ENCODE measurements around the gene MYO10. TPM values are rescaled to one million over a fixed set of nuclear protein-coding genes. Genes with fewer than 3 reads are reported as not detected.

MYO10 gene
- total and polyA plus RNA-seq, 2 experiments from 2014 or later, result 8.2 to 9.3 TPM

DNA sequence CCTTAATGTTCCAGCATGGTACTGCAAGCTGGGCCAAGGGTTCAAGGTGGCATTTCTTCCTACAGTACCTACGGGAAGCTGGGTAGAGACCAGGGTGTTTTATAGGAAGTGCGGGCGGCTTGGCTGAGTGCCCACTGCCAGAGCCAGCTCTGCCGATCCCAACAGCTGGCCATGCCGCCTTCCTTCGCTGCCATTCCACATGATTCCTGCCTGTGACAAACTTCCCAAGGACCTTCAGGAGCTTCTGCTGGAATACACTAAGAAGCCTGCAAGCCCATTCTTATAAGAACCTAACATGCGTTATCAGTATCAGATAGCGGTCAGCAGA is 22.0 kb downstream of the MYO10 start:
- H3K4me1 ChIP-seq (ENCODE audit: low read depth), result peaks cover 4% of the 10 kb centered on the region
- no peak overlapping the region for H3K4me3 ChIP-seq
- H3K27me3 ChIP-seq, result no peaks in the 10 kb centered on the region
- TF ChIP-seq CTCF (IDR thresholded peaks at IDR 0.05; ENCODE audit: low read depth, low read length), result no peak
- no peaks in the 10 kb centered on the region for H3K36me3 ChIP-seq
- DNase-seq (ENCODE audit: low read depth in 1 of 2, low spot score in 1 of 2), result no peak
- no peaks in the 10 kb centered on the region for H3K9me3 ChIP-seq (ENCODE audit: low read depth)
- no peak overlapping the region for H3K27ac ChIP-seq

- H3K4me1 ChIP-seq (ENCODE audit: low read depth), result peaks cover 4% of the 10 kb centered on the region
- H3K27me3 ChIP-seq, result no peaks in the 10 kb centered on the region
- no peaks in the 10 kb centered on the region for H3K36me3 ChIP-seq
- H3K27ac ChIP-seq, result no peak overlapping the region
- H3K9me3 ChIP-seq (ENCODE audit: low read depth), result no peaks in the 10 kb centered on the region
- H3K4me3 ChIP-seq, result no peak overlapping the region
- no peak for DNase-seq (ENCODE audit: low read depth in 1 of 2, low spot score in 1 of 2)
- no peak for TF ChIP-seq CTCF (IDR thresholded peaks at IDR 0.05; ENCODE audit: low read depth, low read length)
Observed at GRCh38 chr5:16913187-16914107, 22.6 kb downstream of the MYO10 start.

- no peak for TF ChIP-seq CTCF (IDR thresholded peaks at IDR 0.05; ENCODE audit: low read depth, low read length)
- H3K4me1 ChIP-seq (ENCODE audit: low read depth), result peaks cover 4% of the 10 kb centered on the region
- DNase-seq (ENCODE audit: low read depth in 1 of 2, low spot score in 1 of 2), result no peak
- no peak overlapping the region for H3K4me3 ChIP-seq
- no peaks in the 10 kb centered on the region for H3K9me3 ChIP-seq (ENCODE audit: low read depth)
- no peaks in the 10 kb centered on the region for H3K27me3 ChIP-seq
- no peak overlapping the region for H3K27ac ChIP-seq
- no peaks in the 10 kb centered on the region for H3K36me3 ChIP-seq
Observed at GRCh38 chr5:16912080-16912479, 24.0 kb downstream of the MYO10 start.

- Histone ChIP-seq H3K9me3 (ENCODE audit: low read depth) (no peaks in the 10 kb centered on the region), H3K27ac (no peak overlapping the region), H3K36me3 (no peaks in the 10 kb centered on the region), H3K4me1 (ENCODE audit: low read depth) (peaks cover 11% of the 10 kb centered on the region), H3K4me3 (no peak overlapping the region), H3K27me3 (no peaks in the 10 kb centered on the region)
- DNase-seq (ENCODE audit: low read depth in 1 of 2, low spot score in 1 of 2), result peak in 1 of 2 donors; percentile 48
- no peak for TF ChIP-seq CTCF (IDR thresholded peaks at IDR 0.05; ENCODE audit: low read depth, low read length)
Observed at GRCh38 chr5:16909464-16909863, 26.6 kb downstream of the MYO10 start.

DNA sequence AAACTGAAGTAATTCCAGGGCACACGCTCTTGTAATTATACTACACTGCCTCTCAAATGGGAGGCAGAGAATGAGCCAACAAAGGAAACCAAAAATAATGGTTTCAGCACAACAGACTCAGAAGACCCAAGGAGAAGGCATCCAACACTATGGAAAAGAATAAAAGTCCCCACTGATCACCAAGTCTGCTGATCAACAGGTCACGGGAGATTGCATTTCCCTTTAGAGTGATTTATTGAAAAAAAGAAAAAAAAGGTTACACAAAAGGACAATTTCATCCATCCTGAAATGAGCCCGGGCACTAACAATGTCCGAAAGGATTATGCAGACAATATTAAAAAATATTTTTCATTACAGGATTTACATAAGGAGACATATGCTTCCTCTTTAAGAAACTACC is 28.8 kb downstream of the MYO10 start:
- TF ChIP-seq CTCF (IDR thresholded peaks at IDR 0.05; ENCODE audit: low read depth, low read length), result no peak
- no peak overlapping the region for H3K4me3 ChIP-seq
- H3K4me1 ChIP-seq (ENCODE audit: low read depth), result peaks cover 17% of the 10 kb centered on the region
- H3K9me3 ChIP-seq (ENCODE audit: low read depth), result no peaks in the 10 kb centered on the region
- no peak overlapping the region for H3K27ac ChIP-seq
- DNase-seq (ENCODE audit: low read depth in 1 of 2, low spot score in 1 of 2), result no peak
- no peaks in the 10 kb centered on the region for H3K36me3 ChIP-seq
- no peaks in the 10 kb centered on the region for H3K27me3 ChIP-seq

Measured in cardiac muscle cell (in vitro differentiated cells and primary cell).